Heart left ventricle (tissue), 16 donors: ENCODE measurements around the gene NFS1. TPM values are rescaled to one million over a fixed set of nuclear protein-coding genes. Genes with fewer than 3 reads are reported as not detected.

ENCODE experiments used
- ATAC-seq, 4 donors: fragments of 200-7000 bp; cut with Tn5 transposase; one replicate each; pipeline ENCODE4 v1.9.1; 2020 to 2022; ENCODE audit warnings: moderate library complexity in 4 of 4, mild to moderate bottlenecking in 3 of 4, moderate number of reproducible peaks in 1 of 4
- DNase-seq, 5 donors: peaks; one replicate each; pipeline ENCODE4 v3.0.0-alpha.2; 2020
- H3K27ac ChIP-seq, 12 donors: fragments of 200-600 bp; sonication (generic) in 4 of 12; one replicate each; pipeline versions ENCODE4 v1.5.0 to v1.8.0; 2016 to 2022; ENCODE audit warnings: mild to moderate bottlenecking in 2 of 12
- H3K27me3 ChIP-seq, 9 donors: fragments of 200-600 bp; sonication (generic) in 2 of 9; one replicate each; pipeline versions ENCODE4 v1.5.1 to v1.8.0; 2016 to 2022; ENCODE audit warnings: mild to moderate bottlenecking in 3 of 9
- H3K36me3 ChIP-seq, 9 donors: fragments of 200-600 bp; sonication (generic) in 2 of 9; one replicate each; pipeline versions ENCODE4 v1.5.0 to v1.8.0; 2018 to 2022; ENCODE audit warnings: mild to moderate bottlenecking in 2 of 9
- H3K4me1 ChIP-seq, 12 donors: fragments of 200-600 bp; sonication (generic) in 4 of 12; one replicate each; pipeline versions ENCODE4 v1.5.0 to v1.8.0; 2016 to 2022; ENCODE audit warnings: mild to moderate bottlenecking in 3 of 12
- H3K4me3 ChIP-seq, 12 donors: fragments of 200-600 bp; sonication (generic) in 4 of 12; one replicate each; pipeline versions ENCODE4 v1.5.0 to v1.8.0; 2017 to 2022; ENCODE audit warnings: mild to moderate bottlenecking in 9 of 12, moderate library complexity in 4 of 12
- H3K9me3 ChIP-seq, 12 donors: fragments of 200-600 bp; sonication (generic) in 4 of 12; one replicate each; pipeline versions ENCODE4 v1.5.0 to v1.8.0; 2016 to 2022; ENCODE audit warnings: mild to moderate bottlenecking in 1 of 12
- POLR2A ChIP-seq, 2 donors: fragments of 450-650 bp; IDR thresholded peaks; one replicate each; pipeline ENCODE4 v1.6.1; 2017; ENCODE audit warnings: antibody characterized with exemption in 2 of 2, mild to moderate bottlenecking in 2 of 2, moderate library complexity in 2 of 2
- WGBS, 4 donors: extraction: QIAGEN DNeasy Blood & Tissue Kit in 2 of 4; methylation state at CpG; one replicate each; pipeline versions ENCODE4 v1.1.5 to v1.1.7; 2013 to 2018; 5-methylcytosine and 5-hydroxymethylcytosine counted together
- intact Hi-C, 10 donors: fragments of 100-400 bp; cut with DNase I; formaldehyde crosslinking; loops; one replicate each; pipeline versions ENCODE4 v1.11.1 to v1.14.2; 2022
- polyA plus RNA-seq, 2 donors: library from polyadenylated mRNA; stranded (reverse); fragments of 200-250 nt; gene quantifications; one replicate each; pipeline ENCODE4 v1.2.3, GENCODE V29; 2013
- total RNA-seq, 9 donors: library from RNA; depleted of rRNA in 2 of 9; stranded (reverse); fragments of >200 nt in 2 of 9; fragmentation: NEBNext Ultra II Directional in 3 of 9; extraction: Animal tissue kit (Norgen Biotek cat#: 25700) in 3 of 9; gene quantifications; one replicate each; pipeline versions ENCODE4 v1.1.0 to v1.2.4, GENCODE V29; 2016 to 2023
- TF ChIP-seq, protein P1 (sequence below), 12 donors: fragments of 200-600 bp; sonication (generic) in 4 of 12; IDR thresholded peaks; one replicate each; pipeline versions ENCODE4 v1.5.0 to v1.8.0; 2018 to 2022; ENCODE audit warnings: antibody characterized with exemption in 12 of 12, mild to moderate bottlenecking in 5 of 12
- donor health status: ischemic (EF 13 %, LVEDD 7.1; RV severe dilation, severe dysfunction).
- donor health status: healthy with polysubstance abuse.
- donor health status: DM: no; HTN: yes; CAD: no.
- donor health status: DM: no; HTN: no; CAD: no.
- donor health status: ischemic (EF 25% LVEDD 6.9; RV normal size, moderate dysfunction).
- donor health status: ischemic (EF 25% LVEDD 5.7; RV mildly dilated, moderate dysfunction).
- donor health status: healthy.
- donor health status: DM: yes; HTN: yes; CAD: no.
- donor health status: ischemic (EF 35%, LVEDD 5.7; RV mildly dilated, moderate dysfunction).
- donor health status: nonischemic (EF 11% LVEDD 7.7; RV severe dilation, severe dysfunction).
- donor health status: DM: yes; HTN: yes; CAD: no.
- donor health status: PGD.
- donor health status: ischemic (EF 29% LVEDD 5.4; RV normal size, mild dysfunction).
- donor health status: nonischemic (EF 23%, LVEDD 6.1; RV moderate dilation, normal function).

The NFS1 gene
- total and polyA plus RNA-seq, 11 donors, result 27.4 to 67.5 (median 58.3) TPM

DNA sequence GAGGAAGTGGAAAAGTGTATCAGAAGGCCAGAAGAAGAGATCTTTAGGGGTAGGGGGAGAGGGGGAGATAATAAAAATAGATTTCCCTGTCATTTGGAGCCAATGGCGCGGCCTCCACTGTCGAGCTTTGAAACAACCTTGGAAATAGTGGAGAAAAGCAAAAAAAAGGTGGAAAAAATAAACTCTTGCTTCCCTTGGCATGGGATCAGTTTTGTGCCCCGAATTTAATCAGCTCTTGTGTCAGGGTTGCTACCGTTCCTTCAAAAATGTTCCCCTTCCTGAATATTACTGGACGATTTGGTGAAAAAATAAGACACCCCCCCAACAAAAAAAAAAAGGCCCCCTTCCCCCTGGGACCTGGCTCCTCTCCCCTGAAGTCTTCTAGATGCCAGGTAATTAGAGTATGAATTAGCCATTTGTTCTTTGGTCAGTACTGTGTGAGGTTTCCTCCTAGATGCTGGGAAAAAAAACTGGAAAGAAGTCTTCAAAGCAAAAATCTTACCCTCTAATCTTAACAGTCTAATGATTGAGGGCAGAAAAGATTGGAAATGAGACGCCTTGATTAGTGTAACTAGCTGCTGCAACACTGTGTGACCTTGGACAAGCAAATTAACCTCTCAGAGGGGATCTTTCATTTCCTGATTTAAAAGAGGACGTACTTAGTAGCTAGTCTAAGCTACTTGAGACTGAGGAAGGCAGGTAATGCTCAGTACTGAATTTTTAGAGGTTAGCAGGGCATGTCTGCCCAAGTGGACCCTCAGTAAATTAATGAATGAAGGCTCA, 43.8 kb upstream of the NFS1 start:
- no peak for ATAC-seq
- peaks cover 3 to 50% (median 33%) of the 10 kb centered on the region in 12 donors for H3K4me1 ChIP-seq
- no peaks in the 10 kb centered on the region for H3K27me3 ChIP-seq
- H3K4me3 ChIP-seq, result peak overlapping the region; percentile 30 to 91 (median 77)
- peaks cover 0 to 30% (median 28%) of the 10 kb centered on the region in 9 donors for H3K36me3 ChIP-seq
- intact Hi-C loops, result loop anchor here in 7 of 10 donors (1.0 to 10.0 kb wide), 6 partner anchors 28 to 144 kb away; partner anchors contain the start of genes NFS1 (in 1 of the 7), ROMO1 (in 1 of the 7) and SPAG4 (in 1 of the 7)
- no peak for DNase-seq
- TF ChIP-seq, protein P1, sequence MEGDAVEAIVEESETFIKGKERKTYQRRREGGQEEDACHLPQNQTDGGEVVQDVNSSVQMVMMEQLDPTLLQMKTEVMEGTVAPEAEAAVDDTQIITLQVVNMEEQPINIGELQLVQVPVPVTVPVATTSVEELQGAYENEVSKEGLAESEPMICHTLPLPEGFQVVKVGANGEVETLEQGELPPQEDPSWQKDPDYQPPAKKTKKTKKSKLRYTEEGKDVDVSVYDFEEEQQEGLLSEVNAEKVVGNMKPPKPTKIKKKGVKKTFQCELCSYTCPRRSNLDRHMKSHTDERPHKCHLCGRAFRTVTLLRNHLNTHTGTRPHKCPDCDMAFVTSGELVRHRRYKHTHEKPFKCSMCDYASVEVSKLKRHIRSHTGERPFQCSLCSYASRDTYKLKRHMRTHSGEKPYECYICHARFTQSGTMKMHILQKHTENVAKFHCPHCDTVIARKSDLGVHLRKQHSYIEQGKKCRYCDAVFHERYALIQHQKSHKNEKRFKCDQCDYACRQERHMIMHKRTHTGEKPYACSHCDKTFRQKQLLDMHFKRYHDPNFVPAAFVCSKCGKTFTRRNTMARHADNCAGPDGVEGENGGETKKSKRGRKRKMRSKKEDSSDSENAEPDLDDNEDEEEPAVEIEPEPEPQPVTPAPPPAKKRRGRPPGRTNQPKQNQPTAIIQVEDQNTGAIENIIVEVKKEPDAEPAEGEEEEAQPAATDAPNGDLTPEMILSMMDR (IDR thresholded peaks at IDR 0.05), result peak in 1 of 12 donors; percentile 4
- TF ChIP-seq POLR2A (IDR thresholded peaks at IDR 0.05), result no peak
- H3K27ac ChIP-seq, result peak overlapping the region; percentile 85 to 100 (median 98)
- H3K9me3 ChIP-seq, result no peaks in the 10 kb centered on the region
- WGBS, 4 donors, result 1 to 5% (median 2%) methylated on average over 8 of the region's 8 CpGs

DNA sequence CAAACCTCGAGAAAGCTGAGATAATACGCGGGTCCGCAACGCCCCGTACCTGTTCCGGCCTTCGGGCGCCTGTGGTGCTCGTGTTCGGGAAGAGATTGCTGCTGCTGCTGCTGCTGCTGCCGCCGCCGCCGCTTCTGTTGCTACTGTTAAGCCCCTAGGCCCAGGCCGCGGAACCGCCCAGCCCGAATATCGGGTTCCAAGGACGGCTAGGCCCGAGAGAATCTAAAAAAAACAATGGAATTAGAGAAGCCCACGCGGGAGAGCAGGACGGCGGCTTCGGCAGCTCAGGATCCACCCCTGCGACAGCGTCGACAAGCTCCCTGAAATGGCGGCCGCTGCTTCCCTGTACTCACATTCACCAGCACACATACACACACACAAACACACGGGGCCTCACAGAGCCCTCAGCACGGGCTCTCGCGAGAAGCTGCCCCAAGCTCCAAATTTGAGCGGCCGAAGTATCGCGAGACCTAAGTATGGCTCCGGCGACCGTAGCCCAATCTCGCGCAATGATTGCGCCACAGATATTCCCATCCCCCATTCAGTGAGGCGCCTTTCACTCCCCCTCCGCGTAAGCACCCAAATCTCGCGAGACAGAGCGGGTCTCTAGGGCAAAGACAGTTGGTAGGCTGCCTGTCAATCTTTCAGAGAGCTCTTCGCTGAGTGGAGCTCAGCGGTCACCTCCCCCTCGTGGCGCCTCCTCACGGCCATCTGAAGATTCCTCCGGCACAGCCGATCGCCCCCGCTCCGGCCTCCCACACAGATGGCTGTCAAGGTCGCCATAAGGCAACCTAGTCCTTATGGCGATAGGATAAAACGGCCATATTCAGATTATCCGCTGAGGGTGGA, 43.0 kb upstream of the NFS1 start, which contains the start of gene RBM39:
TSS of gene RBM39 (minus strand) at position 369 of the 849 bp plus-strand sequence. CDS start 1,386 bp downstream, outside the sequence.
- Histone ChIP-seq H3K4me1 (peaks cover 7 to 56% (median 34%) of the 10 kb centered on the region in 12 donors), H3K27me3 (no peaks in the 10 kb centered on the region), H3K27ac (peak within 1 kb of the TSS; percentile 96 to 100 (median 99)), H3K9me3 (no peaks in the 10 kb centered on the region), H3K36me3 (peaks cover 0 to 38% (median 36%) of the 10 kb centered on the region in 9 donors), H3K4me3 (peak within 1 kb of the TSS; percentile 62 to 91 (median 78))
- intact Hi-C loops, result loop anchor here in 7 of 10 donors (1.0 to 10.0 kb wide), 6 partner anchors 29 to 145 kb away; partner anchors contain the start of genes NFS1 (in 1 of the 7), ROMO1 (in 1 of the 7) and SPAG4 (in 1 of the 7)
- 0% methylated on average over 54 to 66 of the region's 66 CpGs for WGBS, 4 donors
- ATAC-seq (peak; percentile 93 to 97 (median 96)), DNase-seq (peak; percentile 100)
- TF ChIP-seq, protein P1 (IDR thresholded peaks at IDR 0.05), result peak; percentile 19 to 74 (median 46)
- TF ChIP-seq POLR2A (IDR thresholded peaks at IDR 0.05), result peak; percentile 73 to 86

DNA sequence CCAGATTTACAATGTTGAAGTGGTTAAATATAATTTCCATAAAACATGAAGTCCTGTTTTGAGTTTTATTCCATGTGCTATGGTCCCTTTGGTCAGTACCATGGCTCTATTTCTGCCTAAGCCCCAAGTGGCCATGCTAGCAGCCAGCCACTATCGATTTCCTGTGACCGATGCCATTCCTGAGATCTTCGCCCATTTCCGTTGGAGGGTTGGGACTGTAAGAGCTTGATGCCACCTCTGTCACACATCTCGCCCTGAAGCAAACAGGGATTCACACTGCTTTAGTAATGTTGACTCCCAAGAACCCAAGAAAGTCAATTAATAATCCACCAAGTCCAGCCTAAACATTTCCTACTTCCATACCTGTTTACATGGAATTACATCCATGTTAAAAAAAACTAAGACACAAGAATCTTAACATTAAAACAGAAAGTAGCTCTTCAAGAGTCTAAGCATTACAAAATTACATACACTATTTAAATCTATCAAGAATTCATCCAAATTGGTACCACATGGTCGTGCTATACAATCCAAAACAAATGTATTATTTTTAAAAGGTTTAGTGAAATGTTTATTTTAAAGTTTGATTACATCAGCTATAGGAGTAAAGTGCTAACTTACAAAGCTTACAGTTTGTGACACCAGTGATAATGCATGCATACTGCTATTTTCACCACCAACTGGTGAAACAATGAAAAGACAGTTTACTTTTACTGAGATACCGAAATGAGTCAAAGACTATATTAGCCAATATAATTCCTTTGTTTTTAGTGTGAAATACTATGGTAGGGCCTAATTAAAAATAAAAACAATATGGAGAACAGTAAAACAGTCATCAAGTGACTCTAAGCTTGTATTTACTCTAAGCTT, 40.4 kb upstream of the NFS1 start:
- H3K4me3 ChIP-seq, result peak overlapping the region in 10 of 12 donors; percentile 23 to 91 (median 76)
- H3K27me3 ChIP-seq, result no peaks in the 10 kb centered on the region
- 26 to 32% (median 28%) methylated on average over 7 of the region's 7 CpGs for WGBS, 4 donors
- DNase-seq (no peak), ATAC-seq (no peak)
- H3K9me3 ChIP-seq, result no peaks in the 10 kb centered on the region
- peak overlapping the region in 4 of 12 donors; percentile 43 to 100 (median 100) for H3K27ac ChIP-seq
- intact Hi-C loops, result loop anchor here in 7 of 10 donors (5.0 to 10.0 kb wide), 5 partner anchors 37 to 148 kb away; partner anchors contain the start of genes NFS1 (in 1 of the 7), ROMO1 (in 1 of the 7) and SPAG4 (in 1 of the 7)
- H3K36me3 ChIP-seq, result peaks cover 0 to 64% (median 61%) of the 10 kb centered on the region in 9 donors
- TF ChIP-seq, protein P1 (IDR thresholded peaks at IDR 0.05), result peak in 4 of 12 donors; percentile 7 to 19 (median 16)
- TF ChIP-seq POLR2A (IDR thresholded peaks at IDR 0.05), result no peak
- peaks cover 20 to 76% (median 57%) of the 10 kb centered on the region in 12 donors for H3K4me1 ChIP-seq
